Thyroid gland (tissue), 4 donors: ENCODE results near the gene KLHDC7B. TPM values are rescaled to one million over a fixed set of nuclear protein-coding genes. Genes with fewer than 3 reads are reported as not detected.

ENCODE experiments used
- DNase-seq, 2 donors: peaks; one replicate each; pipeline ENCODE4 v3.0.0-alpha.2; 2019
- H3K27ac ChIP-seq, 3 donors: fragments of 200-600 bp; sonication (generic); 1 replicate in 2 of 3; 2 replicates in 1 of 3; pipeline ENCODE4 v1.5.1; 2016 to 2019; ENCODE audit warnings: mild to moderate bottlenecking in 1 of 3, moderate library complexity in 1 of 3
- H3K27me3 ChIP-seq: fragments of 200-600 bp; sonication (generic); one replicate; pipeline ENCODE4 v1.5.1; 2019
- H3K36me3 ChIP-seq, 2 donors: fragments of 200-600 bp; sonication (generic); one replicate each; pipeline ENCODE4 v1.5.1; 2016 to 2019
- H3K4me1 ChIP-seq, 2 donors: fragments of 200-600 bp; sonication (generic); one replicate each; pipeline ENCODE4 v1.5.1; 2017 to 2019
- H3K4me3 ChIP-seq, 3 donors: fragments of 200-600 bp; sonication (generic); replicated peaks in 1 of 3; 1 replicate in 2 of 3; 2 replicates in 1 of 3; pipeline ENCODE4 v1.5.1; 2016; ENCODE audit warnings: mild to moderate bottlenecking in 1 of 3
- H3K9me3 ChIP-seq: fragments of 200-600 bp; sonication (generic); one replicate; pipeline ENCODE4 v1.5.1; 2017
- CTCF ChIP-seq, 6 experiments: fragments of 200-600 bp in 3 of 6; fragments of 450-650 bp in 3 of 6; sonication (generic) in 3 of 6; IDR thresholded peaks; one replicate each; pipeline ENCODE4 v1.5.1; 2016 to 2019; ENCODE audit warnings: antibody characterized with exemption in 6 of 6, mild to moderate bottlenecking in 2 of 6, inconsistent platforms in 1 of 6, moderate library complexity in 1 of 6
- POLR2A ChIP-seq, 2 donors: fragments of 450-650 bp; IDR thresholded peaks; one replicate each; pipeline ENCODE4 v1.6.1; 2017; ENCODE audit warnings: antibody characterized with exemption in 2 of 2, mild to moderate bottlenecking in 2 of 2, moderate library complexity in 1 of 2
- WGBS, 2 donors: methylation state at CpG; one replicate each; pipeline ENCODE4 v1.1.5; 2017; 5-methylcytosine and 5-hydroxymethylcytosine counted together
- intact Hi-C: fragments of 100-400 bp; cut with DNase I; formaldehyde crosslinking; loops from one replicate; pipeline ENCODE4 v1.15.1; 2023
- total RNA-seq, 4 donors: library from RNA; depleted of rRNA; stranded (reverse); fragments of >200 nt; gene quantifications; one replicate each; pipeline ENCODE4 v1.2.3, GENCODE V29; 2016

Gene KLHDC7B
- total RNA-seq, 4 donors from 2014 or later, result 0.27 TPM; not detected in 3

- TF ChIP-seq CTCF (IDR thresholded peaks at IDR 0.05) (no peak), POLR2A (IDR thresholded peaks at IDR 0.05) (no peak)
- no peaks in the 10 kb centered on the region for H3K27me3 ChIP-seq
- intact Hi-C loops, result no loop called here
- DNase-seq, result peak in 1 of 2 donors; percentile 27
- peaks cover 15 to 18% of the 10 kb centered on the region in 2 donors for H3K36me3 ChIP-seq
- H3K4me1 ChIP-seq, result peaks cover 27 to 32% of the 10 kb centered on the region in 2 donors
- H3K27ac ChIP-seq, result peak overlapping the region; percentile 86 to 97 (median 91)
- 68% methylated on average over 27 to 28 of the region's 29 CpGs for WGBS, 2 donors
- peak overlapping the region in 2 of 3 donors; percentile 19 to 83 for H3K4me3 ChIP-seq
- H3K9me3 ChIP-seq, result no peaks in the 10 kb centered on the region
Measured at GRCh38 chr22:50526834-50527801, 18.6 kb upstream of the KLHDC7B start.

- H3K4me1 ChIP-seq, result peaks cover 30 to 40% of the 10 kb centered on the region in 2 donors
Measured at GRCh38 chr22:50527921-50528681, 17.6 kb upstream of the KLHDC7B start.

GRCh38 chr22:50528682-50529415 lies 16.9 kb upstream of the KLHDC7B start:
- TF ChIP-seq POLR2A (IDR thresholded peaks at IDR 0.05), result peak in 1 of 2 donors; percentile 5
- no peak for TF ChIP-seq CTCF (IDR thresholded peaks at IDR 0.05)
- H3K27me3 ChIP-seq, result no peaks in the 10 kb centered on the region
- H3K4me3 ChIP-seq, result peak overlapping the region in 1 of 3 donors; percentile 81
- H3K4me1 ChIP-seq, result peaks cover 36 to 46% of the 10 kb centered on the region in 2 donors
- intact Hi-C loops, result no loop called here
- peak; percentile 44 to 53 for DNase-seq
- WGBS, 2 donors, result 72 to 76% methylated on average over 4 to 9 of the region's 15 CpGs
- peaks cover 0 to under 1% of the 10 kb centered on the region in 2 donors for H3K36me3 ChIP-seq
- H3K27ac ChIP-seq, result peak overlapping the region; percentile 81 to 99 (median 85)
- no peaks in the 10 kb centered on the region for H3K9me3 ChIP-seq

More at GRCh38 chr22:50527921-50528681, 17.6 kb upstream of the KLHDC7B start:
- intact Hi-C loops, result no loop called here
- Histone ChIP-seq H3K27ac (no peak overlapping the region), H3K9me3 (no peaks in the 10 kb centered on the region), H3K27me3 (no peaks in the 10 kb centered on the region), H3K36me3 (peaks cover 6 to 8% of the 10 kb centered on the region in 2 donors), H3K4me3 (no peak overlapping the region)
- 89% methylated on average over 17 to 18 of the region's 18 CpGs for WGBS, 2 donors
- no peak for DNase-seq
- TF ChIP-seq CTCF (IDR thresholded peaks at IDR 0.05) (no peak), POLR2A (IDR thresholded peaks at IDR 0.05) (no peak)

GRCh38 chr22:50529416-50529896 lies 16.2 kb upstream of the KLHDC7B start:
- H3K27me3 ChIP-seq, result no peaks in the 10 kb centered on the region

More at GRCh38 chr22:50529416-50529896, 16.2 kb upstream of the KLHDC7B start:
- Histone ChIP-seq H3K4me3 (peak overlapping the region in 2 of 3 donors; percentile 28 to 81), H3K4me1 (peaks cover 38 to 49% of the 10 kb centered on the region in 2 donors), H3K36me3 (no peaks in the 10 kb centered on the region), H3K9me3 (no peaks in the 10 kb centered on the region), H3K27ac (peak overlapping the region; percentile 81 to 99 (median 85))
- intact Hi-C loops, result no loop called here
- DNase-seq, result peak; percentile 38 to 50
- TF ChIP-seq CTCF (IDR thresholded peaks at IDR 0.05) (no peak), POLR2A (IDR thresholded peaks at IDR 0.05) (no peak)
- WGBS, 2 donors, result 44% methylated on average over 14 of the region's 50 CpGs; no CpG with 5 or more reads in 1 of the 2 donors
